HepG2 (cell line): ENCODE results near the gene INO80E. TPM values are rescaled to one million over a fixed set of nuclear protein-coding genes. Genes with fewer than 3 reads are reported as not detected.

Experiments
- ARNT2 ChIP-seq: sonication (generic); formaldehyde crosslinking; IDR thresholded peaks from 2 replicates; pipeline ENCODE4 v1.8.0; 2022; ENCODE audit warnings: mild to moderate bottlenecking, low read depth, missing genetic modification reagents, moderate library complexity
- ATF7 ChIP-seq, 2 experiments: fragments of 450-650 bp in 1 of 2; sonication (generic) in 1 of 2; formaldehyde crosslinking in 1 of 2; IDR thresholded peaks; 2 replicates each; pipeline versions ENCODE4 v1.4.0 to v1.6.1; 2016 to 2020; ENCODE audit warnings: antibody characterized with exemption in 1 of 2, mild to moderate bottlenecking in 1 of 2, missing genetic modification reagents in 1 of 2
- ELF1 ChIP-seq: sonication (generic); formaldehyde crosslinking; IDR thresholded peaks from 2 replicates; pipeline ENCODE4 v1.4.0; 2020; ENCODE audit warnings: missing genetic modification reagents
- HHEX ChIP-seq: IDR thresholded peaks from 2 replicates; pipeline ENCODE4 v1.6.1; 2016; ENCODE audit warnings: control low read depth
- HOXA3 ChIP-seq: sonication (generic); formaldehyde crosslinking; IDR thresholded peaks from 2 replicates; pipeline ENCODE4 v1.5.0; 2020; ENCODE audit warnings: missing genetic modification reagents
- ISX ChIP-seq: sonication (generic); formaldehyde crosslinking; conservative IDR thresholded peaks from 2 replicates; pipeline ENCODE4 v1.5.0; 2020; ENCODE audit warnings: missing genetic modification reagents
- NFYC ChIP-seq: IDR thresholded peaks from 2 replicates; pipeline ENCODE4 v1.6.1; 2016; ENCODE audit warnings: missing genetic modification reagents, missing compliant biosample characterization
- POGZ ChIP-seq: sonication (generic); formaldehyde crosslinking; IDR thresholded peaks from 2 replicates; pipeline ENCODE4 v1.4.0; 2020; ENCODE audit warnings: mild to moderate bottlenecking, missing genetic modification reagents
- TBL1XR1 ChIP-seq: fragments of 150-350 bp; IDR thresholded peaks from 2 replicates; pipeline ENCODE4 v1.6.1; 2014; ENCODE audit warnings: borderline replicate concordance, low read length; ENCODE audit not compliant: partially characterized antibody
- XBP1 ChIP-seq: sonication (generic); formaldehyde crosslinking; IDR thresholded peaks from 2 replicates; pipeline ENCODE4 v1.5.0; 2020; ENCODE audit warnings: missing genetic modification reagents
- ZFP36L1 ChIP-seq: sonication (generic); formaldehyde crosslinking; IDR thresholded peaks from 2 replicates; pipeline ENCODE4 v1.8.0; 2022; ENCODE audit warnings: mild to moderate bottlenecking, missing genetic modification reagents, moderate library complexity
- ZMAT3 ChIP-seq: sonication (generic); formaldehyde crosslinking; conservative IDR thresholded peaks from 2 replicates; pipeline ENCODE4 v1.7.0; 2021; ENCODE audit warnings: missing genetic modification reagents
- ZMYM4 ChIP-seq: sonication (generic); formaldehyde crosslinking; IDR thresholded peaks from 2 replicates; pipeline ENCODE4 v1.8.1; 2023; ENCODE audit warnings: mild to moderate bottlenecking, missing genetic modification reagents
- ZNF101 ChIP-seq: sonication (generic); formaldehyde crosslinking; IDR thresholded peaks from 2 replicates; pipeline ENCODE4 v1.4.0; 2020; ENCODE audit warnings: mild to moderate bottlenecking, low read depth, missing genetic modification reagents, borderline replicate concordance
- ZNF274 ChIP-seq: sonication (generic); formaldehyde crosslinking; IDR thresholded peaks from 2 replicates; pipeline ENCODE4 v1.5.1; 2020; ENCODE audit warnings: mild to moderate bottlenecking, missing genetic modification reagents
- ZNF276 ChIP-seq: sonication (generic); formaldehyde crosslinking; IDR thresholded peaks from 2 replicates; pipeline ENCODE4 v1.4.0; 2020; ENCODE audit warnings: mild to moderate bottlenecking, low read depth, missing genetic modification reagents
- ZNF563 ChIP-seq: sonication (generic); formaldehyde crosslinking; IDR thresholded peaks from 2 replicates; pipeline ENCODE4 v1.8.0; 2022; ENCODE audit warnings: mild to moderate bottlenecking, moderate library complexity, missing genetic modification reagents
- ZNF770 ChIP-seq: sonication (generic); formaldehyde crosslinking; IDR thresholded peaks from 2 replicates; pipeline ENCODE4 v1.5.0; 2020; ENCODE audit warnings: mild to moderate bottlenecking, missing genetic modification reagents
- ZNF776 ChIP-seq: sonication (generic); formaldehyde crosslinking; IDR thresholded peaks from 2 replicates; pipeline ENCODE4 v1.4.0; 2020; ENCODE audit warnings: mild to moderate bottlenecking, missing genetic modification reagents
- ZNF780A ChIP-seq: sonication (generic); formaldehyde crosslinking; IDR thresholded peaks from 2 replicates; pipeline ENCODE4 v1.8.0; 2022; ENCODE audit warnings: mild to moderate bottlenecking, missing genetic modification reagents, moderate library complexity
- polyA plus RNA-seq, 8 experiments: library from polyadenylated mRNA; depleted of rRNA in 3 of 8; stranded (reverse) in 7 of 8; unstranded in 1 of 8; fragments of >200 nt; fragmentation: Illumina TruSeq in 4 of 8; extraction: Trizol in 4 of 8; gene quantifications; 2 replicates each; pipeline versions ENCODE4 v1.2.1 to v1.2.3, GENCODE V29; 2011 to 2016; ENCODE audit warnings: low read depth in 4 of 8, missing spikeins in 1 of 8, mixed read lengths in 1 of 8; ENCODE audit not compliant: insufficient read depth in 1 of 8
- total RNA-seq, 5 experiments: library from RNA; depleted of rRNA; stranded (reverse); fragments of >200 nt; fragmentation: Illumina TruSeq; extraction: Trizol; gene quantifications; 2 replicates each; pipeline ENCODE4 v1.2.3, GENCODE V29; 2016; ENCODE audit warnings: low read depth in 1 of 5
- TF ChIP-seq, protein P1 (sequence below): sonication (generic); formaldehyde crosslinking; IDR thresholded peaks from 2 replicates; pipeline ENCODE4 v1.5.0; 2020; ENCODE audit warnings: mild to moderate bottlenecking, missing genetic modification reagents

INO80E gene
- total and polyA plus RNA-seq, 2 of the 13 experiments (the other 11 are each of a cell fraction or from before 2014, with no cell fraction given) = 25.8 to 45.6 TPM

DNA sequence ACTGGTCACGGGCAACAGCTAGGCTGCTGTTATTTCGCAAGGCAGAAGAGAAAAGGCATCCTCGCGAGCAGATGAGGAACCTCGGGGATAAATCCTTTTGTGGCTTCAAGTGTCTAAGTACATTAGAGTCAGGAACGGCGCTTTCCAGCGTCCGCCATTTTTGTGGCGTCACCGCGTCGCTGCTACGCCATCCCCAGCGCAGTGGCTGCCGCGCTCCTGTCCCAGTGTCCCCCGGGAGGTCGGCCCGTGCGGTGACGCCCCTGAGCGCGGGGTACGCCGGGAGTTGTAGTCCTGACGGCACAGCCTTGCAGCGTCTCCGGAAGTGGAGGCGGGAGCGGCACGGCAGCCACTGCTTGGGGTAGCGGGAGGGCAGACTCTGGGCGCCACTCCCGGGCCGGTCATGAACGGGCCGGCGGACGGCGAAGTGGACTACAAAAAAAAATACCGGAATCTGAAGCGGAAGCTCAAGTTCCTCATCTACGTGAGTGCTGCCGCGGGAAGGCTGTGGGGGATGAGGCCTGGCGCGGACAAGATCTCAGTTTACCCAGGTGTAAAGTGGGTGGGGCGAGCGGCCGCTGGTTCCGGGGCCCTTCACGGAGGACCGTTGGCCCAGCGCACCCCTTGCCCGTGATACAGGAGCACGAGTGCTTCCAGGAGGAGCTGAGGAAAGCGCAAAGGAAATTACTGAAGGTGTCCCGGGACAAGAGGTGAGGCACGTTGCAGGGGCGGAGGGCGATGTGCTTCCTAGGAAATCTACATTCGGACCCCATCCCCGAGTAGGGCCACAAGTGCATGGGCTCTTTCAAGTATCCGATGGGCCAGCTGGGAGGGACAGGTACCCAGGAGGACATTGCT lies at the start of gene INO80E (continued):
- TF ChIP-seq, protein P1, sequence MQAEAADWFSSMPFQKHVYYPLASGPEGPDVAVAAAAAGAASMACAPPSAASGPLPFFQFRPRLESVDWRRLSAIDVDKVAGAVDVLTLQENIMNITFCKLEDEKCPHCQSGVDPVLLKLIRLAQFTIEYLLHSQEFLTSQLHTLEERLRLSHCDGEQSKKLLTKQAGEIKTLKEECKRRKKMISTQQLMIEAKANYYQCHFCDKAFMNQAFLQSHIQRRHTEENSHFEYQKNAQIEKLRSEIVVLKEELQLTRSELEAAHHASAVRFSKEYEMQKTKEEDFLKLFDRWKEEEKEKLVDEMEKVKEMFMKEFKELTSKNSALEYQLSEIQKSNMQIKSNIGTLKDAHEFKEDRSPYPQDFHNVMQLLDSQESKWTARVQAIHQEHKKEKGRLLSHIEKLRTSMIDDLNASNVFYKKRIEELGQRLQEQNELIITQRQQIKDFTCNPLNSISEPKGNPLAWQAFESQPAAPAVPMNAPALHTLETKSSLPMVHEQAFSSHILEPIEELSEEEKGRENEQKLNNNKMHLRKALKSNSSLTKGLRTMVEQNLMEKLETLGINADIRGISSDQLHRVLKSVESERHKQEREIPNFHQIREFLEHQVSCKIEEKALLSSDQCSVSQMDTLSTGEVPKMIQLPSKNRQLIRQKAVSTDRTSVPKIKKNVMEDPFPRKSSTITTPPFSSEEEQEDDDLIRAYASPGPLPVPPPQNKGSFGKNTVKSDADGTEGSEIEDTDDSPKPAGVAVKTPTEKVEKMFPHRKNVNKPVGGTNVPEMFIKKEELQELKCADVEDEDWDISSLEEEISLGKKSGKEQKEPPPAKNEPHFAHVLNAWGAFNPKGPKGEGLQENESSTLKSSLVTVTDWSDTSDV (CRISPR knock-in tag) = no peak
- TF ChIP-seq ATF7 (IDR thresholded peaks at IDR 0.05) = 0 out of 2 replicates have a peak, but pooled peaks have one; percentile 7
- peak; percentile 72; the same call in 1 of the 2 replicates for TF ChIP-seq ATF7 (CRISPR knock-in tag; IDR thresholded peaks at IDR 0.05)
- peak; percentile 100 for TF ChIP-seq HOXA3 (CRISPR knock-in tag)
- TF ChIP-seq ZFP36L1 = peak; percentile 53; the same call in 1 of the 2 replicates
- TF ChIP-seq ZNF274 (CRISPR knock-in tag) = peak; percentile 19; the same call in 1 of the 2 replicates
- TF ChIP-seq ISX = no peak
- no peak for TF ChIP-seq HHEX (CRISPR knock-in tag)
- peak; percentile 55 for TF ChIP-seq ZMYM4 (CRISPR knock-in tag)
- TF ChIP-seq XBP1 = no peak; the same call in 1 of the 2 replicates
- no peak; the same call in 1 of the 2 replicates for TF ChIP-seq ZNF101
- TF ChIP-seq ZNF276 (CRISPR knock-in tag) = no peak
- TF ChIP-seq ELF1 (CRISPR knock-in tag) = peak; percentile 100
- TF ChIP-seq TBL1XR1 = no peak
- TF ChIP-seq ZNF563 (CRISPR knock-in tag) = peak; percentile 79; the same call in 1 of the 2 replicates
- TF ChIP-seq ZNF780A = no peak; the same call in 1 of the 2 replicates
- peak; percentile 65; the same call in 1 of the 2 replicates for TF ChIP-seq NFYC (CRISPR knock-in tag)
- peak; percentile 74 for TF ChIP-seq POGZ
- TF ChIP-seq ZMAT3 (CRISPR knock-in tag) = 0 out of 2 replicates have a peak, but pooled peaks have one; percentile 31
- no peak; the same call in none of the 2 replicates for TF ChIP-seq ZNF770 (CRISPR knock-in tag)
- no peak; the same call in 1 of the 2 replicates for TF ChIP-seq ARNT2 (CRISPR knock-in tag)
- TF ChIP-seq ZNF776 = no peak; the same call in 1 of the 2 replicates
